Mucosa of stomach (tissue), 1 donor: ENCODE results near the gene FER.

Experiments used
- H3K27me3 ChIP-seq: one replicate; pipeline ENCODE4 v1.7.0; 2013; ENCODE audit warnings: mild to moderate bottlenecking, low read length; ENCODE audit not compliant: control insufficient read depth, insufficient read depth
- H3K36me3 ChIP-seq: one replicate; pipeline ENCODE4 v1.7.0; 2013; ENCODE audit warnings: low read length; ENCODE audit not compliant: control insufficient read depth, insufficient read depth
- H3K4me1 ChIP-seq: one replicate; pipeline ENCODE4 v1.7.0; 2013; ENCODE audit warnings: mild to moderate bottlenecking, low read length; ENCODE audit not compliant: control insufficient read depth, insufficient read depth
- H3K4me3 ChIP-seq: one replicate; pipeline ENCODE4 v1.7.0; 2013; ENCODE audit warnings: low read length
- H3K9ac ChIP-seq: one replicate; pipeline ENCODE4 v1.7.0; 2013; ENCODE audit warnings: mild to moderate bottlenecking, low read length, moderate library complexity
- H3K9me3 ChIP-seq: one replicate; pipeline ENCODE4 v1.7.0; 2013; ENCODE audit warnings: mild to moderate bottlenecking, low read length, moderate library complexity; ENCODE audit not compliant: control insufficient read depth
- donor health status: Pancreatic carcinoma.

The FER gene

DNA sequence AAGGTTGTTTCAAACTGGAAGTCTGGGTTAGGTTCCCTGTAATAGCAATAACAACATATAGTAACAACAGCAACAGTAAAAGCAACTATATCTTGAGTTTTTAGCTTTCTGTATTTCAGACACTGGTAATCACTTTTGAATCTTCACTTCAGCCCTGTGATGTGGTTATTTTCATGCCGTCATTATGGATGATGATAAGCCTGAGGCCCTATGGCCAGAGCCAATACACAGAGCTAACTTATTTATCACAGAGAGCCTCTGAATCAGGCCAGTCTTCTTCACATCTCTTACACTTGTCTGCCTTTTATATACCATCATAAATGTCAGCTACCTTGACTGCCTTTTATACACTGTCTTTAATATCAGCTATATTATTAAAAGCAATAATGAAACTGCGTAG is 329.0 kb downstream of the FER start:
- Histone ChIP-seq H3K4me1 (no peaks in the 10 kb centered on the region), H3K27me3 (no peaks in the 10 kb centered on the region), H3K9ac (no peak overlapping the region)

GRCh38 chr5:109078448-109078847 is 330.8 kb downstream of the FER start:
- no peak overlapping the region for H3K9ac ChIP-seq
- H3K4me3 ChIP-seq, result no peak overlapping the region
- H3K36me3 ChIP-seq, result no peaks in the 10 kb centered on the region
- no peaks in the 10 kb centered on the region for H3K9me3 ChIP-seq
- H3K4me1 ChIP-seq, result no peaks in the 10 kb centered on the region
- H3K27me3 ChIP-seq, result no peaks in the 10 kb centered on the region

More for the DNA sequence above, 329.0 kb downstream of the FER start:
- Histone ChIP-seq H3K36me3 (no peaks in the 10 kb centered on the region), H3K4me3 (no peak overlapping the region), H3K9me3 (no peaks in the 10 kb centered on the region)

GRCh38 chr5:109080481-109080880 is 332.8 kb downstream of the FER start:
- no peaks in the 10 kb centered on the region for H3K36me3 ChIP-seq
- no peak overlapping the region for H3K4me3 ChIP-seq
- H3K9ac ChIP-seq, result no peak overlapping the region
- H3K9me3 ChIP-seq, result no peaks in the 10 kb centered on the region
- H3K27me3 ChIP-seq, result no peaks in the 10 kb centered on the region
- no peaks in the 10 kb centered on the region for H3K4me1 ChIP-seq

- Histone ChIP-seq H3K27me3 (no peaks in the 10 kb centered on the region), H3K9me3 (no peaks in the 10 kb centered on the region), H3K36me3 (no peaks in the 10 kb centered on the region), H3K4me3 (no peak overlapping the region), H3K9ac (no peak overlapping the region), H3K4me1 (no peaks in the 10 kb centered on the region)
These were observed 333.2 kb downstream of the FER start for GRCh38 chr5:109080896-109081295.

DNA sequence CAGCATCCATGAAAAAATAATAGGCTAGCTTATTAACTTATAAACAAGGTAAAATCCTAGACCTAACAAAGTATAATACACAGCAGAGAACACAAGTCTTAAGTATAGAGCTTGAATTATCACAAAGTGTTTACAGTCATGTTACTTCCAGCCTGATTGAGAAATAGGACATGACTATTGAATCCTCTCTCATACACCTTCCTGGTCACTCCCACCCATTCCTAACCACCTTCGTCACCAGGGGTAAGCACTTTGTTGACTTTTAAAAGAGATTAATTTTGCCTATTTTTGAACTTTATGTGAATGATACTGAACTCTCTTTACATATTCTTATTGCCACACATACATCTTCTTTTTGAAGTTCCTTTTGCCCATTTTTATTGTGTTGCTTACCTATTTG is 336.2 kb downstream of the FER start:
- no peaks in the 10 kb centered on the region for H3K27me3 ChIP-seq
- no peak overlapping the region for H3K9ac ChIP-seq
- no peaks in the 10 kb centered on the region for H3K9me3 ChIP-seq
- H3K36me3 ChIP-seq, result no peaks in the 10 kb centered on the region
- no peaks in the 10 kb centered on the region for H3K4me1 ChIP-seq
- no peak overlapping the region for H3K4me3 ChIP-seq

DNA sequence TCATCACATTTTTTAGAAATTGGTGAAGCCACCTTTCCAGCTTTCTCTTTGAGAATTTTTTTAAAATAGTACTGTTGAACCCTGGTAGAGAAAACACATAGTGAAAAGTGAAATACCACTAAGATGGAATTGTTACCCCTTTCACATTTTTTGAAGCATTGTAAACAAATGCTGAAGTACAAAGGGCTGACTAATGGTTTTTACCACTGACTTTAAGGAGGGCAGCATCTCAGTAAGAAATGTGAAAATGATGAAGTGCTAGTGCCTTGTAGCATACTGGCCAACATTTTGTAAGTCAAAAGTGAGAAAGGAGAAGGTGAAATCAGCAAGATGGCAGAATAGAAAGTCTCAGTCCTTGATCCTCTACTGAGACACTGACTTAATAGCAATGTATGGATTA is 341.5 kb downstream of the FER start:
- Histone ChIP-seq H3K9me3 (no peaks in the 10 kb centered on the region), H3K4me1 (no peaks in the 10 kb centered on the region), H3K27me3 (no peaks in the 10 kb centered on the region), H3K9ac (no peak overlapping the region), H3K36me3 (no peaks in the 10 kb centered on the region), H3K4me3 (no peak overlapping the region)

DNA sequence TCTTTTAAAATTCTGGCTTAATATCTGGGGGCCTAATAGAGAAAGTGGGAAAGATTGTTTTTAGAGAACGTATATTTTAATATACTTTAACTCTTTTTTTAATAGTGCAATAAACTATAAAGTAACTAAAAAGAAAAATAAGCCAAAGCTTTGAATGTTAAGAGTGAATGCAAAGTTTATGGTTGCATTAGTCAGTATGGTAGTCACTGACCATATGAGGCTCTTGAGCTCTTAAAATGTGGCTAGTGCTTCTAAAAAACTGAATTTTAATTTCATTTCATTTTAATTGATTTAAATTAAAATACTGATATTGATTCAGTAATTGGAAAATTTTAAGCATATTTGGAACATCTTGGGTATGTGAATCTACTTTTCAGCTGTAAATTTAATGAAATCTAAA is 351.4 kb downstream of the FER start:
- Histone ChIP-seq H3K27me3 (no peaks in the 10 kb centered on the region), H3K9ac (no peak overlapping the region), H3K9me3 (no peaks in the 10 kb centered on the region), H3K36me3 (no peaks in the 10 kb centered on the region), H3K4me1 (no peaks in the 10 kb centered on the region), H3K4me3 (no peak overlapping the region)

DNA sequence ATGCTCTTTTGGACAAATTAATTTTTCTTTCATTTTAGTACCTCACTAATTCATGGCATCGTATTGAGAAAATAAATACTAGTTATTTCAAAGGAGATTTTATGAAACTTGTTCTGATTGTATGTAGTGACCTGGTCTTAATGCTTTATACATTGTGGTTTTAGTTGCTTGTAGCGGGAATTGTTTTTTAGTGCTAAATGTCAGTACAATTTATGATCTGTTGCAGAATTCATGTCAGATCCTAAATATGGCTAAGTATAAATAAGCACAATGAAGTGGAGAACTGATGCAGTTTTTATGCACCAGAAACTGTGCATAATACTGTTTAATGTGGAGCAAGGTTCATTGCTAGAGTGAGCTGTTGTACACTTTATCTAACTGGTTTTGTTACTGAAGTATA is 353.3 kb downstream of the FER start:
- H3K9me3 ChIP-seq, result no peaks in the 10 kb centered on the region
- no peak overlapping the region for H3K4me3 ChIP-seq
- no peaks in the 10 kb centered on the region for H3K27me3 ChIP-seq
- no peak overlapping the region for H3K9ac ChIP-seq
- no peaks in the 10 kb centered on the region for H3K36me3 ChIP-seq
- no peaks in the 10 kb centered on the region for H3K4me1 ChIP-seq

GRCh38 chr5:109102096-109102690 is 354.5 kb downstream of the FER start:
- no peaks in the 10 kb centered on the region for H3K9me3 ChIP-seq
- H3K27me3 ChIP-seq, result no peaks in the 10 kb centered on the region
- no peak overlapping the region for H3K9ac ChIP-seq
- H3K4me3 ChIP-seq, result no peak overlapping the region
- no peaks in the 10 kb centered on the region for H3K36me3 ChIP-seq
- H3K4me1 ChIP-seq, result no peaks in the 10 kb centered on the region

GRCh38 chr5:109105631-109106267 is 358.1 kb downstream of the FER start:
- Histone ChIP-seq H3K36me3 (no peaks in the 10 kb centered on the region), H3K9ac (no peak overlapping the region), H3K4me3 (no peak overlapping the region), H3K9me3 (no peaks in the 10 kb centered on the region), H3K27me3 (no peaks in the 10 kb centered on the region), H3K4me1 (no peaks in the 10 kb centered on the region)

DNA sequence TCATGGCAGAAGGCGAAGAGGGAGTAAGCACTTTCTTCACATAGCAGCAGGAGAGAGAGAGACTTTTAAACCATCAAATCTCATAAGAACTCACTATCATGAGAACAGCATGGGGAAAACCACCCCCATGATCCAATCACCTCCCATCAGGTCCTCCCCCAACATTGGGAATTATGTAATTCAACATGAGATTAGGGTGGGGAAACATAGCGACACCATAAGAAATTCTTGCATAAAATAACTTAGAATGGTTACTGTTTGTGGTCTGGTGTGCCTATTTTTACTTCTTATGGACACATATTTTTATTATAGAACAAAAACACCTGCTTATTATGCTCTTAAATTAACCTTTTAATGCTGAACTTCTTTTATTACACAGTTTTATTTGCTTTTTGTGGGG is 364.0 kb downstream of the FER start:
- Histone ChIP-seq H3K4me3 (no peak overlapping the region), H3K4me1 (no peaks in the 10 kb centered on the region), H3K27me3 (no peaks in the 10 kb centered on the region), H3K9ac (no peak overlapping the region), H3K9me3 (no peaks in the 10 kb centered on the region), H3K36me3 (no peaks in the 10 kb centered on the region)

DNA sequence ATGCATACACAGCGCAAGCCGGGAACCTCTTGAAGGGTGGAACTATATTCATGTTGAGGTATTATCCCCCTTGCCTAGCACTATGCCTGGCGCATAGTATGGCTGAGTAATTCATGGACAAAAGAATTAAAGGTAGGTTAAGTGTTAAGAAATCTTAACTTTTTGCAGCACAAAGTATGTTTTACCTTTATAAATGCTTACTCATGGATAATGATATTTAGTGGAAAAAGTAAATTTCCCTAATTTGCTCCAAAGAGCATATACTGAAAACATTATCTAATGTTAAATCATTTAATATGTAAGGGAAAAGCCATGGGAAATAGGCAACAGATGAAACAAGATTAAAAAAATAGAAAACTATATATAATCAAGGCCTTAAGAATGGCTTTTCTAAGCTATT is 365.9 kb downstream of the FER start:
- Histone ChIP-seq H3K36me3 (no peaks in the 10 kb centered on the region), H3K9ac (no peak overlapping the region), H3K4me3 (no peak overlapping the region), H3K27me3 (no peaks in the 10 kb centered on the region), H3K9me3 (no peaks in the 10 kb centered on the region), H3K4me1 (no peaks in the 10 kb centered on the region)

GRCh38 chr5:109121225-109121624 is 373.5 kb downstream of the FER start:
- no peaks in the 10 kb centered on the region for H3K27me3 ChIP-seq
- no peaks in the 10 kb centered on the region for H3K36me3 ChIP-seq
- H3K4me3 ChIP-seq, result no peak overlapping the region
- no peak overlapping the region for H3K9ac ChIP-seq
- no peaks in the 10 kb centered on the region for H3K9me3 ChIP-seq
- no peaks in the 10 kb centered on the region for H3K4me1 ChIP-seq
